ENCODE data around the gene GCAT. TPM values are rescaled to one million over a fixed set of nuclear protein-coding genes. Genes with fewer than 3 reads are reported as not detected.

Gene GCAT
- total and polyA plus RNA-seq, 10 of the 15 experiments (the other 5 are each of a cell fraction or from before 2014, with no cell fraction given): 0.95 to 34.3 (median 15.3) TPM

DNA sequence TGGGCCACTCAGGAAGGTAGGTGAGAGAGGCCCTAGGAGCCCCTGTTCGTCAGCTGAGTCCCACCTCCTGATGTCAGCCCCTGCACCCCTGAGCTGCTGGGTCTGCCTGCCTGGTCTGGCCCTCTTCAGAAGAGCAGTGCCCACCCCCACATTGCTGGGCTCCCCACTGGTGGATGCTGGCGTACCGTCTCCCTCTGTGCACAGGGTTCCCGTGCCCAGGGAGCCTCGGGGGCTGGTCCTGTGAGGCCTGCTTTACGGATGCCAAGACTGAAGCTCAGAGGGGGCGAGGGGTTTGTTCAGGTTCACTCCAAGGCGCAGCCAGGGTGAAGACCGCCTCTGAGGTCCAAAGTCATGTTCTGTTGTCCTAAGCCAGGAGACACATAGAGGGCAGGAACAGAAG, 44.7 kb upstream of the GCAT start:
- FAIRE-seq (no peak), DNase-seq (ENCODE audit: low read depth, low spot score) (no peak), ATAC-seq (no peak)
- ChIA-PET RAD21 (ENCODE audit: unreplicated experiment) (no interaction called here), POLR2A (no interaction called here), CTCF (no interaction called here), SMC1A (ENCODE audit: uncharacterized antibody, unreplicated experiment) (interaction anchor here (0.5 kb wide), 1 partner anchor 476 kb away, joined by 3 read pairs; no protein-coding TSS in a partner anchor)
- Histone ChIP-seq H4K20me1 (ENCODE audit: control insufficient read depth, insufficient read depth) (no peaks in the 10 kb centered on the region), H3K9me3 (replicated peaks; ENCODE audit: control insufficient read depth, insufficient read depth, low read length) (no peaks in the 10 kb centered on the region), H3K27me3 (replicated peaks in 1 of 2; ENCODE audit: control insufficient read depth in 2 of 2, insufficient read depth in 2 of 2, low read length in 1 of 2) (no peaks in the 10 kb centered on the region), H3K4me1 (ENCODE audit: control insufficient read depth, insufficient read depth, low read length) (no peaks in the 10 kb centered on the region), H3K79me2 (ENCODE audit: control insufficient read depth, insufficient read depth, low read length) (no peaks in the 10 kb centered on the region), H2AFZ (ENCODE audit: control insufficient read depth, low read depth, low read length) (no peak overlapping the region), H3K4me3 (no peak overlapping the region), H3K36me3 (ENCODE audit: control insufficient read depth in 2 of 2, insufficient read depth in 2 of 2, low read length in 1 of 2) (peaks cover 1 to 10% of the 10 kb centered on the region in 2 experiments; a peak in 3 of 4 replicates), H3K27ac (ENCODE audit: control insufficient read depth, insufficient read depth) (no peak overlapping the region), H3K4me2 (ENCODE audit: control insufficient read depth, insufficient read depth) (no peak overlapping the region), H3K9ac (ENCODE audit: control insufficient read depth, insufficient read depth, low read length) (no peak overlapping the region)
- WGBS (ENCODE audit: insufficient coverage, insufficient replicate concordance, low lambda C conversion rate, missing lambda C conversion rate): 87% methylated on average over 9 of the region's 9 CpGs
- BruUV-seq (replicated peaks): no TSS peak
- intact Hi-C loops (cut with micrococcal nuclease; ENCODE audit: unreplicated experiment): no loop called here
- TF ChIP-seq FOXK2 (IDR thresholded peaks at IDR 0.05) (no peak), ZNF274 (IDR thresholded peaks at IDR 0.05; ENCODE audit: insufficient read depth, insufficient read length) (no peak), RB1 (IDR thresholded peaks at IDR 0.05; ENCODE audit: borderline replicate concordance) (no peak), ESRRA (IDR thresholded peaks at IDR 0.05; ENCODE audit: low read length) (no peak), CHD2 (IDR thresholded peaks at IDR 0.05; ENCODE audit: borderline replicate concordance, low read depth, low read length) (no peak), EZH2 (IDR thresholded peaks at IDR 0.05; ENCODE audit: borderline replicate concordance, control insufficient read depth, low read depth, low read length) (no peak), SRF (IDR thresholded peaks at IDR 0.05; ENCODE audit: low read depth in 2 of 2, low read length in 2 of 2) (no peak), NFYB (IDR thresholded peaks at IDR 0.05; ENCODE audit: insufficient read depth, low read depth, low read length) (no peak), SMC3 (IDR thresholded peaks at IDR 0.05; ENCODE audit: borderline replicate concordance, low read length) (no peak)
- TF ChIP-seq, protein P1, sequence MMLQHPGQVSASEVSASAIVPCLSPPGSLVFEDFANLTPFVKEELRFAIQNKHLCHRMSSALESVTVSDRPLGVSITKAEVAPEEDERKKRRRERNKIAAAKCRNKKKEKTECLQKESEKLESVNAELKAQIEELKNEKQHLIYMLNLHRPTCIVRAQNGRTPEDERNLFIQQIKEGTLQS (IDR thresholded peaks at IDR 0.05; ENCODE audit: borderline replicate concordance, extremely low read depth, low read depth, low read length): no peak
- in situ Hi-C loops (cut with MboI): no loop called here

Data from GM12878 (cell line).